Mesenchymal stem cell (in vitro differentiated cells and primary cell): ENCODE measurements around the gene NLRP3.

Experiments
- DNase-seq: peaks from one replicate; pipeline ENCODE4 v3.0.0-alpha.2; 2013
- H2AFZ ChIP-seq: one replicate; pipeline ENCODE4 v1.6.1; 2013; ENCODE audit warnings: low read depth, mild to moderate bottlenecking, control low read depth, inconsistent platforms, low read length, moderate library complexity
- H2AK5ac ChIP-seq: 2 replicates; pipeline ENCODE4 v1.6.1; 2013; ENCODE audit warnings: low read length, moderate library complexity, mild to moderate bottlenecking, inconsistent platforms; ENCODE audit not compliant: severe bottlenecking
- H2BK120ac ChIP-seq: one replicate; pipeline ENCODE4 v1.6.1; 2013; ENCODE audit warnings: low read depth, mild to moderate bottlenecking, inconsistent platforms, low read length, moderate library complexity
- H2BK12ac ChIP-seq, 2 experiments: one replicate each; pipeline ENCODE4 v1.6.1; 2013; ENCODE audit warnings: inconsistent platforms in 2 of 2, low read length in 2 of 2, mild to moderate bottlenecking in 2 of 2, moderate library complexity in 2 of 2, control low read depth in 1 of 2
- H2BK15ac ChIP-seq: one replicate; pipeline ENCODE4 v1.6.1; 2013; ENCODE audit warnings: mild to moderate bottlenecking, low read depth, inconsistent platforms; ENCODE audit not compliant: poor library complexity, severe bottlenecking
- H2BK5ac ChIP-seq: 2 replicates; pipeline ENCODE4 v1.6.1; 2013; ENCODE audit warnings: low read depth, mild to moderate bottlenecking, low read length, control low read depth, inconsistent platforms; ENCODE audit not compliant: poor library complexity, severe bottlenecking
- H3K14ac ChIP-seq, 2 experiments: one replicate each; pipeline ENCODE4 v1.6.1; 2013; ENCODE audit warnings: inconsistent platforms in 2 of 2, low read length in 2 of 2, control low read depth in 1 of 2, mild to moderate bottlenecking in 1 of 2, moderate library complexity in 1 of 2
- H3K18ac ChIP-seq, 2 experiments: one replicate each; pipeline ENCODE4 v1.6.1; 2013; ENCODE audit warnings: inconsistent platforms in 2 of 2, low read length in 2 of 2, control low read depth in 1 of 2, low read depth in 1 of 2, mild to moderate bottlenecking in 1 of 2
- H3K23ac ChIP-seq, 2 experiments: one replicate each; pipeline ENCODE4 v1.6.1; 2013; ENCODE audit warnings: inconsistent platforms in 2 of 2, low read length in 2 of 2, mild to moderate bottlenecking in 2 of 2, moderate library complexity in 2 of 2, control low read depth in 1 of 2
- H3K27ac ChIP-seq: 2 replicates; pipeline ENCODE4 v1.5.1; 2013; ENCODE audit warnings: mild to moderate bottlenecking, moderate library complexity, low read length, control low read depth, inconsistent platforms; ENCODE audit not compliant: poor library complexity, severe bottlenecking
- H3K27me3 ChIP-seq, 2 experiments: 2 replicates each; pipeline versions ENCODE4 v1.6.1 to v1.7.0; 2013; ENCODE audit warnings: low read length in 2 of 2, mild to moderate bottlenecking in 2 of 2, moderate library complexity in 2 of 2, control low read depth in 1 of 2, inconsistent platforms in 1 of 2; ENCODE audit not compliant: control insufficient read depth in 1 of 2, insufficient read depth in 1 of 2
- H3K36me3 ChIP-seq, 2 experiments: 2 replicates each; pipeline versions ENCODE4 v1.6.1 to v1.7.0; 2013; ENCODE audit warnings: low read length in 2 of 2, control low read depth in 1 of 2, inconsistent platforms in 1 of 2, low read depth in 1 of 2, mild to moderate bottlenecking in 1 of 2; ENCODE audit not compliant: insufficient read depth in 2 of 2, control insufficient read depth in 1 of 2
- H3K4ac ChIP-seq, 2 experiments: one replicate each; pipeline ENCODE4 v1.6.1; 2013; ENCODE audit warnings: inconsistent platforms in 2 of 2, low read length in 2 of 2, mild to moderate bottlenecking in 2 of 2, moderate library complexity in 2 of 2, control low read depth in 1 of 2, low read depth in 1 of 2
- H3K4me1 ChIP-seq: 2 replicates; pipeline ENCODE4 v1.6.1; 2013; ENCODE audit warnings: low read depth, low read length, control low read depth; ENCODE audit not compliant: control insufficient read depth, insufficient read depth
- H3K4me2 ChIP-seq: 2 replicates; pipeline ENCODE4 v1.6.1; 2013; ENCODE audit warnings: low read length, mild to moderate bottlenecking, inconsistent platforms; ENCODE audit not compliant: poor library complexity, severe bottlenecking
- H3K4me3 ChIP-seq, 2 experiments: 2 replicates each; pipeline versions ENCODE4 v1.5.1 to v1.7.0; 2013; ENCODE audit warnings: low read length in 2 of 2, mild to moderate bottlenecking in 2 of 2, control low read depth in 1 of 2, low read depth in 1 of 2; ENCODE audit not compliant: insufficient read depth in 1 of 2
- H3K79me1 ChIP-seq: replicated peaks from 2 replicates; pipeline ENCODE4 v1.6.1; 2013; ENCODE audit warnings: mild to moderate bottlenecking, control low read depth, low read length, inconsistent platforms; ENCODE audit not compliant: poor library complexity, severe bottlenecking
- H3K9ac ChIP-seq: 2 replicates; pipeline ENCODE4 v1.7.0; 2013; ENCODE audit warnings: mild to moderate bottlenecking, low read length, moderate library complexity
- H3K9me3 ChIP-seq: 2 replicates; pipeline ENCODE4 v1.7.0; 2013; ENCODE audit warnings: mild to moderate bottlenecking, low read length; ENCODE audit not compliant: control insufficient read depth
- H4K8ac ChIP-seq: one replicate; pipeline ENCODE4 v1.6.1; 2013; ENCODE audit warnings: inconsistent platforms, mild to moderate bottlenecking, low read length, moderate library complexity
- H4K91ac ChIP-seq: one replicate; pipeline ENCODE4 v1.6.1; 2013; ENCODE audit warnings: mild to moderate bottlenecking, low read length, inconsistent platforms
- WGBS: methylation state at CpG from one replicate; pipeline ENCODE4 v1.1.7; 2013; ENCODE audit warnings: mixed read lengths; 5-methylcytosine and 5-hydroxymethylcytosine counted together

The NLRP3 gene

GRCh38 chr1:247493106-247493505 lies 77.1 kb downstream of the NLRP3 start:
- Histone ChIP-seq H2AFZ (no peak overlapping the region), H3K4me1 (no peaks in the 10 kb centered on the region), H2BK12ac (no peak overlapping the region), H2BK120ac (no peak overlapping the region), H3K9me3 (no peaks in the 10 kb centered on the region), H3K27ac (no peak overlapping the region), H3K9ac (no peak overlapping the region), H4K91ac (no peak overlapping the region), H3K4me2 (no peak overlapping the region), H3K79me1 (no peaks in the 10 kb centered on the region), H3K23ac (no peak overlapping the region), H2BK15ac (no peak overlapping the region), H3K4me3 (no peak overlapping the region), H2AK5ac (no peak overlapping the region), H3K14ac (no peak overlapping the region), H2BK5ac (no peak overlapping the region), H4K8ac (no peak overlapping the region), H3K36me3 (no peaks in the 10 kb centered on the region), H3K18ac (no peak overlapping the region), H3K4ac (no peak overlapping the region), H3K27me3 (no peaks in the 10 kb centered on the region)
- no peak for DNase-seq
- no CpG with 5 or more reads among the region's 1 CpG for WGBS

GRCh38 chr1:247494767-247495166 lies 78.8 kb downstream of the NLRP3 start:
- Histone ChIP-seq H3K9me3 (no peaks in the 10 kb centered on the region), H3K4ac (no peak overlapping the region), H2BK120ac (no peak overlapping the region), H2AK5ac (no peak overlapping the region), H4K91ac (no peak overlapping the region), H3K23ac (no peak overlapping the region), H3K18ac (no peak overlapping the region), H3K14ac (no peak overlapping the region), H3K4me2 (no peak overlapping the region), H3K4me3 (no peak overlapping the region), H3K79me1 (no peaks in the 10 kb centered on the region), H3K9ac (no peak overlapping the region), H3K27me3 (no peaks in the 10 kb centered on the region), H2BK12ac (no peak overlapping the region), H2AFZ (no peak overlapping the region), H3K4me1 (no peaks in the 10 kb centered on the region), H2BK5ac (no peak overlapping the region), H3K36me3 (no peaks in the 10 kb centered on the region), H4K8ac (no peak overlapping the region), H3K27ac (no peak overlapping the region), H2BK15ac (no peak overlapping the region)
- 14% methylated on average over 1 of the region's 2 CpGs for WGBS
- DNase-seq = no peak

GRCh38 chr1:247496581-247497285 lies 80.8 kb downstream of the NLRP3 start:
- no peak overlapping the region for H2BK120ac ChIP-seq
- H2AFZ ChIP-seq = no peak overlapping the region
- 81% methylated on average over 5 of the region's 10 CpGs for WGBS
- no peak overlapping the region for H4K91ac ChIP-seq
- H2BK12ac ChIP-seq = no peak overlapping the region
- H2BK15ac ChIP-seq = no peak overlapping the region
- H3K4me1 ChIP-seq = no peaks in the 10 kb centered on the region
- H3K79me1 ChIP-seq = no peaks in the 10 kb centered on the region
- no peak overlapping the region for H3K4me3 ChIP-seq
- H2BK5ac ChIP-seq = no peak overlapping the region
- H3K9ac ChIP-seq = no peak overlapping the region
- no peaks in the 10 kb centered on the region for H3K27me3 ChIP-seq
- no peak overlapping the region for H3K23ac ChIP-seq
- H3K4me2 ChIP-seq = no peak overlapping the region
- no peak overlapping the region for H4K8ac ChIP-seq
- no peak overlapping the region for H3K18ac ChIP-seq
- DNase-seq = no peak
- H3K4ac ChIP-seq = no peak overlapping the region
- no peak overlapping the region for H2AK5ac ChIP-seq
- H3K14ac ChIP-seq = no peak overlapping the region
- no peaks in the 10 kb centered on the region for H3K36me3 ChIP-seq
- H3K9me3 ChIP-seq = no peaks in the 10 kb centered on the region
- no peak overlapping the region for H3K27ac ChIP-seq
